K562 (cell line): Measurements from ENCODE around the gene BRAP. TPM values are rescaled to one million over a fixed set of nuclear protein-coding genes. Genes with fewer than 3 reads are reported as not detected.
"Not testable (repeated sequence)": the region's sequence is repeated elsewhere in the genome, so short reads cannot be mapped to it uniquely, and the experiment has no call there.

Experiments used
- ATAC-seq: fragments of 200-7000 bp; cut with Tn5 transposase; 3 replicates; pipeline ENCODE4 v1.9.1; 2020; ENCODE audit warnings: moderate library complexity
- BruUV-seq: library from RNA; stranded (reverse); fragments of 400-500 nt; replicated peaks from 2 replicates; lab custom pipeline; 2021; lab: Mats Ljungman, UMichigan
- CTCF ChIA-PET: fragments of 300-600 bp; formaldehyde crosslinking; extraction: SDS; loops from one replicate; lab custom pipeline; 2021; ENCODE audit warnings: low intra/inter-chr PET ratio; lab: Yijun Ruan, JAX
- POLR2A ChIA-PET: fragments of 300-600, 350-650 bp; sonication (Branson Sonifier 250); formaldehyde crosslinking; extraction: SDS; loops from one replicate; lab custom pipeline; 2021; ENCODE audit warnings: antibody characterized with exemption, inconsistent platforms; lab: Yijun Ruan, JAX
- DNase-seq, 4 experiments: peaks; one replicate each; pipeline versions ENCODE4 v3.0.0 to v3.0.0-alpha.2; 2011 to 2018; ENCODE audit warnings: low spot score in 3 of 4, mixed read lengths in 3 of 4; ENCODE audit errors: extremely low read depth in 1 of 4
- FAIRE-seq: peaks from 2 replicates; lab custom pipeline; 2011; peaks lifted over from hg19 to GRCh38; lab: Jason Lieb, UNC
- H2AFZ ChIP-seq: 2 replicates; pipeline ENCODE4 v1.6.0; 2011; ENCODE audit warnings: low read depth, low read length, control low read depth, inconsistent platforms
- H3K27ac ChIP-seq: fragments of 200-600 bp; 3 replicates; pipeline ENCODE4 v1.8.0; 2011; ENCODE audit warnings: low read depth, mild to moderate bottlenecking, control low read depth, inconsistent platforms, low read length, moderate library complexity, mixed read lengths; ENCODE audit errors: extremely low read depth
- H3K27me3 ChIP-seq, 2 experiments: fragments of 300-600 bp in 1 of 2; 2 replicates in 1 of 2; 3 replicates in 1 of 2; pipeline versions ENCODE4 v1.6.0 to v1.8.0; 2011; ENCODE audit warnings: inconsistent platforms in 2 of 2, low read length in 2 of 2, mild to moderate bottlenecking in 1 of 2, mixed read lengths in 1 of 2, moderate library complexity in 1 of 2; ENCODE audit not compliant: control insufficient read depth in 2 of 2, insufficient read depth in 2 of 2
- H3K36me3 ChIP-seq: fragments of 300-600 bp; 3 replicates; pipeline ENCODE4 v1.8.0; 2011; ENCODE audit warnings: mild to moderate bottlenecking, low read length, inconsistent platforms; ENCODE audit not compliant: control insufficient read depth, insufficient read depth
- H3K4me1 ChIP-seq, 2 experiments: fragments of 200-600 bp in 1 of 2; replicated peaks in 1 of 2; 2 replicates in 1 of 2; 3 replicates in 1 of 2; pipeline versions ENCODE4 v1.5.1 to v1.8.0; 2011; ENCODE audit warnings: inconsistent platforms in 2 of 2, low read length in 2 of 2, mild to moderate bottlenecking in 1 of 2, mixed read lengths in 1 of 2, moderate library complexity in 1 of 2; ENCODE audit not compliant: control insufficient read depth in 2 of 2, insufficient read depth in 2 of 2
- H3K4me2 ChIP-seq: 2 replicates; pipeline ENCODE4 v1.6.1; 2011; ENCODE audit warnings: low read length, control low read depth, inconsistent platforms, mixed read lengths; ENCODE audit not compliant: insufficient read depth
- H3K4me3 ChIP-seq: fragments of 200-600 bp; sonication (generic), shearing (Covaris generic); 2 replicates; pipeline ENCODE4 v1.5.1; 2016; ENCODE audit warnings: control low read depth, inconsistent platforms
- H3K79me2 ChIP-seq: fragments of 200-600 bp; 3 replicates; pipeline ENCODE4 v1.8.0; 2011; ENCODE audit warnings: low read length, inconsistent platforms; ENCODE audit not compliant: control insufficient read depth, insufficient read depth
- H3K9ac ChIP-seq, 2 experiments: 2 replicates each; pipeline versions ENCODE4 v1.6.0 to v1.6.1; 2011; ENCODE audit warnings: low read depth in 2 of 2, low read length in 2 of 2, control low read depth in 1 of 2, inconsistent platforms in 1 of 2, mild to moderate bottlenecking in 1 of 2, mixed read lengths in 1 of 2; ENCODE audit not compliant: insufficient read depth in 1 of 2
- H3K9me1 ChIP-seq: one replicate; pipeline ENCODE4 v1.6.0; 2011; ENCODE audit warnings: inconsistent platforms, mild to moderate bottlenecking, low read length, moderate library complexity; ENCODE audit not compliant: control insufficient read depth, insufficient read depth
- H3K9me3 ChIP-seq: replicated peaks from 2 replicates; pipeline ENCODE4 v1.5.1; 2011; ENCODE audit warnings: low read depth, low read length, inconsistent platforms; ENCODE audit not compliant: control insufficient read depth, insufficient read depth
- H4K20me1 ChIP-seq: replicated peaks from 2 replicates; pipeline ENCODE4 v1.6.1; 2011; ENCODE audit warnings: low read length, inconsistent platforms, mixed read lengths; ENCODE audit not compliant: control insufficient read depth, insufficient read depth
- ARID1B ChIP-seq: fragments of 450-650 bp; IDR thresholded peaks from 2 replicates; pipeline ENCODE4 v1.6.1; 2016; ENCODE audit warnings: antibody characterized with exemption, mild to moderate bottlenecking, inconsistent platforms
- BHLHE40 ChIP-seq: IDR thresholded peaks from 2 replicates; pipeline ENCODE4 v1.6.1; 2011; ENCODE audit warnings: low read length, improper control_type of control experiment
- CBFA2T2 ChIP-seq: fragments of 450-650 bp; conservative IDR thresholded peaks from 2 replicates; pipeline ENCODE4 v1.6.1; 2017; ENCODE audit warnings: mild to moderate bottlenecking
- CBFA2T3 ChIP-seq: fragments of 450-650 bp; IDR thresholded peaks from 2 replicates; pipeline ENCODE4 v1.6.1; 2017
- CEBPB ChIP-seq: fragments of 450-650 bp; IDR thresholded peaks from 2 replicates; pipeline ENCODE4 v1.6.1; 2016; ENCODE audit warnings: missing genetic modification characterization, missing compliant biosample characterization
- CEBPG ChIP-seq, 3 experiments: fragments of 200-800 bp in 1 of 3; sonication (Bioruptor generic) in 1 of 3; sonication (generic) in 1 of 3; formaldehyde crosslinking in 1 of 3; IDR thresholded peaks in 2 of 3; conservative IDR thresholded peaks in 1 of 3; 2 replicates each; pipeline versions ENCODE4 v1.6.1 to v1.8.0; 2016 to 2022; ENCODE audit warnings: missing compliant biosample characterization in 2 of 3, missing genetic modification characterization in 2 of 3, mild to moderate bottlenecking in 1 of 3, missing genetic modification reagents in 1 of 3
- ESRRA ChIP-seq: fragments of 450-650 bp; IDR thresholded peaks from 2 replicates; pipeline ENCODE4 v1.6.1; 2014; ENCODE audit warnings: low read depth, mild to moderate bottlenecking, moderate library complexity, borderline replicate concordance
- GATAD2B ChIP-seq: fragments of 450-650 bp; IDR thresholded peaks from 2 replicates; pipeline ENCODE4 v1.6.1; 2017; ENCODE audit warnings: mild to moderate bottlenecking, borderline replicate concordance
- ID3 ChIP-seq, 2 experiments: fragments of 250-450 bp in 1 of 2; fragments of 450-650 bp in 1 of 2; sonication (Bioruptor Pico) in 1 of 2; IDR thresholded peaks; 2 replicates each; pipeline versions ENCODE4 v1.6.1 to v1.8.0; 2016 to 2021; ENCODE audit warnings: mild to moderate bottlenecking in 2 of 2, moderate library complexity in 2 of 2, missing compliant biosample characterization in 1 of 2, missing genetic modification characterization in 1 of 2
- KDM1A ChIP-seq, 2 experiments: fragments of 450-650 bp; IDR thresholded peaks; 2 replicates each; pipeline ENCODE4 v1.6.1; 2016; ENCODE audit warnings: mild to moderate bottlenecking in 2 of 2
- KDM4B ChIP-seq, 2 experiments: fragments of 450-650 bp in 1 of 2; sonication (generic) in 1 of 2; IDR thresholded peaks; 2 replicates each; pipeline ENCODE4 v1.6.1; 2016 to 2017; ENCODE audit warnings: borderline replicate concordance in 2 of 2, antibody characterized with exemption in 1 of 2, low read depth in 1 of 2, mild to moderate bottlenecking in 1 of 2
- RCOR1 ChIP-seq, 2 experiments: IDR thresholded peaks; 2 replicates each; pipeline ENCODE4 v1.6.1; 2012; ENCODE audit warnings: low read depth in 2 of 2, low read length in 2 of 2, borderline replicate concordance in 1 of 2, improper control_type of control experiment in 1 of 2
- SOX6 ChIP-seq: fragments of 450-650 bp; IDR thresholded peaks from 2 replicates; pipeline ENCODE4 v1.6.1; 2014; ENCODE audit warnings: mild to moderate bottlenecking
- SRF ChIP-seq, 2 experiments: fragments of 250-450, 450-650 bp in 1 of 2; sonication (Bioruptor Pico) in 1 of 2; sonication (generic) in 1 of 2; formaldehyde crosslinking; IDR thresholded peaks; 2 replicates each; pipeline versions ENCODE4 v1.5.0 to v1.5.1; 2020 to 2022; ENCODE audit warnings: mild to moderate bottlenecking in 1 of 2, missing genetic modification reagents in 1 of 2
- WGBS: fragments of 100-300 bp; shearing (Covaris generic); methylation state at CpG from one replicate; pipeline ENCODE4 v1.1.6; 2016; ENCODE audit warnings: low coverage, mixed read lengths; ENCODE audit not compliant: insufficient coverage; ENCODE audit errors: missing lambda C conversion rate; 5-methylcytosine and 5-hydroxymethylcytosine counted together
- in situ Hi-C: fragments of 300-500 bp; cut with MboI; formaldehyde crosslinking; loops from 4 replicates; pipeline ENCODE4 v1.15.0; 2018; ENCODE audit warnings: inconsistent platforms, mixed read lengths
- intact Hi-C: fragments of 100-400 bp; cut with micrococcal nuclease; formaldehyde crosslinking; loops from 2 replicates; pipeline ENCODE4 v1.14.2; 2022
- polyA plus RNA-seq, 8 experiments: library from polyadenylated mRNA; depleted of rRNA in 4 of 8; stranded (reverse) in 5 of 8; unstranded in 3 of 8; fragments of >200 nt; fragmentation: Nextera tagmentation in 2 of 8; fragmentation: Illumina TruSeq in 1 of 8; extraction: Ambion mirVana in 2 of 8; extraction: Trizol in 1 of 8; gene quantifications; 2 replicates each; pipeline versions ENCODE4 v1.2.1 to v1.2.3, GENCODE V29; 2011 to 2014; ENCODE audit warnings: inconsistent platforms in 1 of 8, missing spikeins in 1 of 8
- total RNA-seq, 7 experiments: library from RNA; depleted of rRNA in 6 of 7; stranded (reverse); fragments of >200 nt in 6 of 7; fragmentation: Illumina TruSeq in 2 of 7; extraction: Trizol in 2 of 7; gene quantifications; 2 replicates each; pipeline versions ENCODE4 v1.2.1 to v1.2.3, GENCODE V29; 2011 to 2021; ENCODE audit warnings: low replicate concordance in 1 of 7

The BRAP gene
- total and polyA plus RNA-seq, 9 of the 15 experiments (the other 6 are each of a cell fraction or from before 2014, with no cell fraction given), result 2.2 to 32.6 (median 27.5) TPM

GRCh38 chr12:111617841-111618240 is 67.9 kb downstream of the BRAP start:
- CTCF ChIA-PET, H3K27me3 ChIP-seq, H4K20me1 ChIP-seq, BruUV-seq, H3K4me2 ChIP-seq, H3K79me2 ChIP-seq, intact Hi-C loops, H3K4me3 ChIP-seq, H3K9ac ChIP-seq, H2AFZ ChIP-seq, H3K9me1 ChIP-seq, DNase-seq, ATAC-seq, H3K9me3 ChIP-seq, FAIRE-seq, H3K36me3 ChIP-seq, H3K27ac ChIP-seq, in situ Hi-C loops, H3K4me1 ChIP-seq: not testable (repeated sequence)
- TF ChIP-seq CBFA2T3 (peak; percentile 44; the same call in 1 of the 2 replicates), CEBPB (tag) (peak; percentile 8; the same call in 1 of the 2 replicates), BHLHE40 (0 out of 2 replicates have a peak, but pooled peaks have one; percentile 6), CBFA2T2 (0 out of 2 replicates have a peak, but pooled peaks have one; percentile 16), ARID1B (0 out of 2 replicates have a peak, but pooled peaks have one; percentile 12)
- POLR2A ChIA-PET, result interaction anchor here (1.9 kb wide), 1 partner anchor 11 kb away, joined by 5 read pairs; no protein-coding TSS in a partner anchor
- WGBS, result 54% methylated on average over 10 of the region's 10 CpGs

GRCh38 chr12:111616177-111616623 is 69.6 kb downstream of the BRAP start:
- in situ Hi-C loops (no loop called here), intact Hi-C loops (no loop called here)
- no peaks in the 10 kb centered on the region for H3K36me3 ChIP-seq
- no peaks in the 10 kb centered on the region for H3K9me3 ChIP-seq
- H3K27me3 ChIP-seq, result no peaks in the 10 kb centered on the region
- BruUV-seq, result no TSS peak
- H2AFZ ChIP-seq, result 0 out of 2 replicates have a peak overlapping the region, but pooled peaks have one; percentile 19
- TF ChIP-seq ID3 (CRISPR knock-in tag; IDR thresholded peaks at IDR 0.05), result no peak
- no peak for TF ChIP-seq ID3 (tag; IDR thresholded peaks at IDR 0.05)
- no peak for TF ChIP-seq KDM4B (IDR thresholded peaks at IDR 0.05; ENCODE audit: borderline replicate concordance in 2 of 2, low read depth in 1 of 2)
- TF ChIP-seq CEBPG (CRISPR knock-in tag; IDR thresholded peaks at IDR 0.05), result no peak
- TF ChIP-seq CEBPG (tag; conservative IDR thresholded peaks at IDR 0.05 in 1 of 2, IDR thresholded peaks at IDR 0.05 in 1 of 2), result peak in 1 of 2 experiments; percentile 75; a peak in 2 of 4 replicates
- TF ChIP-seq SOX6, result 0 out of 2 replicates have a peak, but pooled peaks have one; percentile 22
- TF ChIP-seq CEBPB (tag), result peak; percentile 80
- peak in 1 of 2 experiments; percentile 76; a peak in 1 of 4 replicates for TF ChIP-seq SRF (CRISPR knock-in tag; IDR thresholded peaks at IDR 0.05)
- TF ChIP-seq ESRRA, result peak; percentile 70
- TF ChIP-seq RCOR1 (IDR thresholded peaks at IDR 0.05; ENCODE audit: borderline replicate concordance in 1 of 2, low read depth in 2 of 2, low read length in 2 of 2), result peak in 1 of 2 experiments; percentile 56; a peak in 1 of 4 replicates
- TF ChIP-seq KDM1A (IDR thresholded peaks at IDR 0.05), result 0 out of 4 replicates have a peak, but pooled peaks of 1 of the 2 experiments have one; percentile 21
- no peak for TF ChIP-seq GATAD2B
- TF ChIP-seq CBFA2T3, result peak; percentile 26; the same call in 1 of the 2 replicates
- no peaks in the 10 kb centered on the region for H4K20me1 ChIP-seq
- FAIRE-seq (no peak), ATAC-seq (no peak), DNase-seq (peak in 1 of 4 experiments; percentile 19)
- POLR2A ChIA-PET, result interaction anchor here (0.6 to 1.9 kb wide), 2 partner anchors 10 to 14 kb away, joined by 3 to 5 read pairs; no protein-coding TSS in a partner anchor
- H3K9ac ChIP-seq, result no peak overlapping the region
- H3K4me2 ChIP-seq, result no peak overlapping the region; the same call in 1 of the 2 replicates
- no peak overlapping the region for H3K4me3 ChIP-seq
- 0 out of 3 replicates have a peak overlapping the region, but pooled peaks have one; percentile 2 for H3K27ac ChIP-seq
- H3K9me1 ChIP-seq, result no peaks in the 10 kb centered on the region
- CTCF ChIA-PET, result no interaction called here
- H3K79me2 ChIP-seq, result no peaks in the 10 kb centered on the region
- 52% methylated on average over 7 of the region's 7 CpGs for WGBS
- peaks cover 0 to 5% of the 10 kb centered on the region in 2 experiments; a peak in 2 of 5 replicates for H3K4me1 ChIP-seq
